Hepatocyte (in vitro differentiated cells): Measurements from ENCODE around the gene CTPS2. TPM values are rescaled to one million over a fixed set of nuclear protein-coding genes. Genes with fewer than 3 reads are reported as not detected.

Source experiments
- DNase-seq: peaks from one replicate; pipeline ENCODE4 v3.0.0-alpha.2; 2016; ENCODE audit warnings: low spot score
- H2AFZ ChIP-seq: fragments of 200-600 bp; sonication (generic); 2 replicates; pipeline ENCODE4 v1.6.0; 2016; ENCODE audit warnings: antibody characterized with exemption, mild to moderate bottlenecking
- H3K27ac ChIP-seq: fragments of 200-600 bp; sonication (generic); 2 replicates; pipeline ENCODE4 v1.5.1; 2016; ENCODE audit warnings: mild to moderate bottlenecking
- H3K27me3 ChIP-seq: fragments of 200-600 bp; sonication (generic); 2 replicates; pipeline ENCODE4 v1.6.1; 2016
- H3K36me3 ChIP-seq: fragments of 200-600 bp; sonication (generic); replicated peaks from 2 replicates; pipeline ENCODE4 v1.5.1; 2016; ENCODE audit warnings: low read depth; ENCODE audit not compliant: insufficient read depth
- H3K4me1 ChIP-seq: fragments of 200-600 bp; sonication (generic); 2 replicates; pipeline ENCODE4 v1.5.1; 2016; ENCODE audit warnings: mild to moderate bottlenecking, moderate library complexity; ENCODE audit not compliant: insufficient read depth
- H3K4me2 ChIP-seq: fragments of 200-600 bp; sonication (generic); 2 replicates; pipeline ENCODE4 v1.6.0; 2016
- H3K4me3 ChIP-seq: fragments of 200-600 bp; sonication (generic); 2 replicates; pipeline ENCODE4 v1.5.1; 2016; ENCODE audit warnings: mild to moderate bottlenecking
- H3K79me2 ChIP-seq: fragments of 200-600 bp; sonication (generic); 2 replicates; pipeline ENCODE4 v1.6.0; 2017; ENCODE audit warnings: mild to moderate bottlenecking
- H3K9me2 ChIP-seq: fragments of 200-600 bp; sonication (generic); replicated peaks from 2 replicates; pipeline ENCODE4 v1.6.0; 2017; ENCODE audit warnings: mild to moderate bottlenecking; ENCODE audit not compliant: insufficient read depth
- H3K9me3 ChIP-seq: fragments of 200-600 bp; sonication (generic); 2 replicates; pipeline ENCODE4 v1.5.1; 2016; ENCODE audit warnings: low read depth, mild to moderate bottlenecking
- H4K20me1 ChIP-seq: fragments of 200-600 bp; sonication (generic); 2 replicates; pipeline ENCODE4 v1.6.0; 2016; ENCODE audit warnings: mild to moderate bottlenecking; ENCODE audit not compliant: insufficient read depth, poor library complexity, severe bottlenecking
- EZH2 ChIP-seq: fragments of 200-600 bp; sonication (generic); IDR thresholded peaks from 2 replicates; pipeline ENCODE4 v1.6.1; 2016; ENCODE audit warnings: antibody characterized with exemption, mild to moderate bottlenecking, borderline replicate concordance
- EZH2phosphoT487 ChIP-seq: fragments of 200-600 bp; sonication (generic); IDR thresholded peaks from one replicate; pipeline ENCODE4 v1.6.1; 2018; ENCODE audit warnings: antibody characterized with exemption, mild to moderate bottlenecking, low read depth, moderate library complexity; ENCODE audit not compliant: unreplicated experiment, severe bottlenecking
- WGBS: methylation state at CpG from one replicate; pipeline ENCODE4 v1.1.6; 2016; ENCODE audit warnings: low lambda C conversion rate; ENCODE audit errors: missing lambda C conversion rate; 5-methylcytosine and 5-hydroxymethylcytosine counted together
- polyA plus RNA-seq: library from polyadenylated mRNA; unstranded; fragments of >200 nt; fragmentation: Nextera tagmentation; extraction: Ambion mirVana; gene quantifications from 2 replicates; pipeline ENCODE4 v1.2.1, GENCODE V29; 2016
- total RNA-seq: library from RNA; depleted of rRNA; stranded (reverse); fragments of >200 nt; gene quantifications from 2 replicates; pipeline ENCODE4 v1.2.3, GENCODE V29; 2014
- TF ChIP-seq, protein P1 (sequence below): fragments of 200-600 bp; sonication (generic); IDR thresholded peaks from 2 replicates; pipeline ENCODE4 v1.5.1; 2016; ENCODE audit warnings: antibody characterized with exemption, mild to moderate bottlenecking; ENCODE audit not compliant: poor library complexity

CTPS2 gene
- total and polyA plus RNA-seq, 2 experiments from 2014 or later: 26.2 to 55.7 TPM

- no peaks in the 10 kb centered on the region for H4K20me1 ChIP-seq
- peak; percentile 27 for DNase-seq
- H3K36me3 ChIP-seq: no peaks in the 10 kb centered on the region
- H3K4me1 ChIP-seq: peaks cover 3% of the 10 kb centered on the region
- no peaks in the 10 kb centered on the region for H3K9me2 ChIP-seq
- H3K9me3 ChIP-seq: no peaks in the 10 kb centered on the region
- H3K27ac ChIP-seq: peak overlapping the region; percentile 80
- no peaks in the 10 kb centered on the region for H3K27me3 ChIP-seq
- no peak overlapping the region for H3K4me3 ChIP-seq
- no peaks in the 10 kb centered on the region for H3K79me2 ChIP-seq
- H3K4me2 ChIP-seq: no peak overlapping the region
- TF ChIP-seq EZH2phosphoT487 (no peak), EZH2 (no peak)
- TF ChIP-seq, protein P1, sequence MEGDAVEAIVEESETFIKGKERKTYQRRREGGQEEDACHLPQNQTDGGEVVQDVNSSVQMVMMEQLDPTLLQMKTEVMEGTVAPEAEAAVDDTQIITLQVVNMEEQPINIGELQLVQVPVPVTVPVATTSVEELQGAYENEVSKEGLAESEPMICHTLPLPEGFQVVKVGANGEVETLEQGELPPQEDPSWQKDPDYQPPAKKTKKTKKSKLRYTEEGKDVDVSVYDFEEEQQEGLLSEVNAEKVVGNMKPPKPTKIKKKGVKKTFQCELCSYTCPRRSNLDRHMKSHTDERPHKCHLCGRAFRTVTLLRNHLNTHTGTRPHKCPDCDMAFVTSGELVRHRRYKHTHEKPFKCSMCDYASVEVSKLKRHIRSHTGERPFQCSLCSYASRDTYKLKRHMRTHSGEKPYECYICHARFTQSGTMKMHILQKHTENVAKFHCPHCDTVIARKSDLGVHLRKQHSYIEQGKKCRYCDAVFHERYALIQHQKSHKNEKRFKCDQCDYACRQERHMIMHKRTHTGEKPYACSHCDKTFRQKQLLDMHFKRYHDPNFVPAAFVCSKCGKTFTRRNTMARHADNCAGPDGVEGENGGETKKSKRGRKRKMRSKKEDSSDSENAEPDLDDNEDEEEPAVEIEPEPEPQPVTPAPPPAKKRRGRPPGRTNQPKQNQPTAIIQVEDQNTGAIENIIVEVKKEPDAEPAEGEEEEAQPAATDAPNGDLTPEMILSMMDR: no peak
- no peak overlapping the region for H2AFZ ChIP-seq
Observed at GRCh38 chrX:16589826-16590225, 122.6 kb downstream of the CTPS2 start.

GRCh38 chrX:16589211-16589610, 123.3 kb downstream of the CTPS2 start:
- H4K20me1 ChIP-seq: no peaks in the 10 kb centered on the region
- no peaks in the 10 kb centered on the region for H3K9me2 ChIP-seq
- no peak overlapping the region for H3K4me3 ChIP-seq
- DNase-seq: no peak
- no peak overlapping the region for H3K4me2 ChIP-seq
- no peaks in the 10 kb centered on the region for H3K9me3 ChIP-seq
- H2AFZ ChIP-seq: no peak overlapping the region
- TF ChIP-seq, protein P1: no peak
- no peak for TF ChIP-seq EZH2phosphoT487
- TF ChIP-seq EZH2: no peak
- peak overlapping the region; percentile 80 for H3K27ac ChIP-seq
- H3K79me2 ChIP-seq: no peaks in the 10 kb centered on the region
- peaks cover 3% of the 10 kb centered on the region for H3K4me1 ChIP-seq
- no peaks in the 10 kb centered on the region for H3K36me3 ChIP-seq
- 85% methylated on average over 2 of the region's 2 CpGs for WGBS
- no peaks in the 10 kb centered on the region for H3K27me3 ChIP-seq

- WGBS: 86% methylated on average over 1 of the region's 1 CpG
- Histone ChIP-seq H3K4me2 (no peak overlapping the region), H2AFZ (no peak overlapping the region), H3K27ac (no peak overlapping the region), H3K79me2 (no peaks in the 10 kb centered on the region), H3K9me2 (no peaks in the 10 kb centered on the region), H3K36me3 (no peaks in the 10 kb centered on the region), H3K9me3 (no peaks in the 10 kb centered on the region), H3K4me3 (no peak overlapping the region), H3K27me3 (no peaks in the 10 kb centered on the region), H3K4me1 (peaks cover 3% of the 10 kb centered on the region), H4K20me1 (no peaks in the 10 kb centered on the region)
- DNase-seq: no peak
- TF ChIP-seq EZH2: no peak
- TF ChIP-seq, protein P1: no peak
- no peak for TF ChIP-seq EZH2phosphoT487
Observed at GRCh38 chrX:16588266-16588665, 124.2 kb downstream of the CTPS2 start.

- Histone ChIP-seq H3K4me2 (no peak overlapping the region), H3K27ac (no peak overlapping the region), H3K36me3 (no peaks in the 10 kb centered on the region), H3K4me3 (no peak overlapping the region), H3K9me2 (no peaks in the 10 kb centered on the region), H3K4me1 (peaks cover 3% of the 10 kb centered on the region), H2AFZ (no peak overlapping the region), H3K9me3 (no peaks in the 10 kb centered on the region), H4K20me1 (no peaks in the 10 kb centered on the region), H3K27me3 (no peaks in the 10 kb centered on the region), H3K79me2 (no peaks in the 10 kb centered on the region)
- DNase-seq: no peak
- TF ChIP-seq, protein P1: no peak
- TF ChIP-seq EZH2phosphoT487 (no peak), EZH2 (no peak)
- WGBS: 85% methylated on average over 4 of the region's 4 CpGs
Observed at GRCh38 chrX:16587836-16588235, 124.6 kb downstream of the CTPS2 start.
